OCI-LY3 (cell line): ENCODE results near the gene PCDHA2.

Experiments used
- EZH2phosphoT487 ChIP-seq: fragments of 200-600 bp; shearing (Covaris generic); IDR thresholded peaks from 2 replicates; pipeline ENCODE4 v1.6.1; 2018; ENCODE audit warnings: antibody characterized with exemption, mixed run types, low read depth
- TF ChIP-seq, protein P1 (sequence below): fragments of 200-600, 300-600 bp; sonication (generic); IDR thresholded peaks from 2 replicates; pipeline ENCODE4 v1.5.1; 2014; ENCODE audit warnings: antibody characterized with exemption, low read length, low read depth

DNA sequence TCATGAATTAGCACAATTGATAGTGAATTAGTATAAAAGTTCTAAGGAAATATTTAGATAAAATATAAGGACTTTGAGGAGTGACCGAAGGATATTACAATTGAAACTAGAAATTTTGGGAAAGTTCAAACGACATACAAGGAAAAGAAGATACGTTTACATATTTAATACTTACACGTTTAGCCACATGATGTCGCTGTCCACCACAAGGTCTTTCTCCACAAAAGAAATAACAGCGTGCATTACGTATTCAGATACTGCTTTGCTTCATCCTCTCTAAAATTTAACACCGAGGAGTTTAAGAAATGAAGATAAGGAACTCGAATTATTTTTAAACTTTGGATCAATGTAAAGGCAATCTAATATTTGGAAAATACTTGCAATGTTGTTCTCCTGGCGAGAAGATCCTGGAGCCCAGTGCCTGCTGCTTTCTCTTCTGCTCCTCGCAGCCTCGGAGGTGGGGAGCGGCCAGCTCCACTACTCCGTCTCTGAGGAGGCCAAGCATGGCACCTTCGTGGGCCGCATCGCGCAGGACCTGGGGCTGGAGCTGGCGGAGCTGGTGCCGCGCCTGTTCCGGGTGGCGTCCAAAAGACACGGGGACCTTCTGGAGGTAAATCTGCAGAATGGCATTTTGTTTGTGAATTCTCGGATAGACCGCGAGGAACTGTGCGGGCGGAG is 6.3 kb downstream of the PCDHA2 start, which contains the start of gene PCDHA3:
- TF ChIP-seq, protein P1, sequence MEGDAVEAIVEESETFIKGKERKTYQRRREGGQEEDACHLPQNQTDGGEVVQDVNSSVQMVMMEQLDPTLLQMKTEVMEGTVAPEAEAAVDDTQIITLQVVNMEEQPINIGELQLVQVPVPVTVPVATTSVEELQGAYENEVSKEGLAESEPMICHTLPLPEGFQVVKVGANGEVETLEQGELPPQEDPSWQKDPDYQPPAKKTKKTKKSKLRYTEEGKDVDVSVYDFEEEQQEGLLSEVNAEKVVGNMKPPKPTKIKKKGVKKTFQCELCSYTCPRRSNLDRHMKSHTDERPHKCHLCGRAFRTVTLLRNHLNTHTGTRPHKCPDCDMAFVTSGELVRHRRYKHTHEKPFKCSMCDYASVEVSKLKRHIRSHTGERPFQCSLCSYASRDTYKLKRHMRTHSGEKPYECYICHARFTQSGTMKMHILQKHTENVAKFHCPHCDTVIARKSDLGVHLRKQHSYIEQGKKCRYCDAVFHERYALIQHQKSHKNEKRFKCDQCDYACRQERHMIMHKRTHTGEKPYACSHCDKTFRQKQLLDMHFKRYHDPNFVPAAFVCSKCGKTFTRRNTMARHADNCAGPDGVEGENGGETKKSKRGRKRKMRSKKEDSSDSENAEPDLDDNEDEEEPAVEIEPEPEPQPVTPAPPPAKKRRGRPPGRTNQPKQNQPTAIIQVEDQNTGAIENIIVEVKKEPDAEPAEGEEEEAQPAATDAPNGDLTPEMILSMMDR, result no peak
- no peak for TF ChIP-seq EZH2phosphoT487
